ENCODE data around the gene JMJD1C.
"Not testable (repeated sequence)": the region's sequence is repeated elsewhere in the genome, so short reads cannot be mapped to it uniquely, and the experiment has no call there.

The JMJD1C gene

DNA sequence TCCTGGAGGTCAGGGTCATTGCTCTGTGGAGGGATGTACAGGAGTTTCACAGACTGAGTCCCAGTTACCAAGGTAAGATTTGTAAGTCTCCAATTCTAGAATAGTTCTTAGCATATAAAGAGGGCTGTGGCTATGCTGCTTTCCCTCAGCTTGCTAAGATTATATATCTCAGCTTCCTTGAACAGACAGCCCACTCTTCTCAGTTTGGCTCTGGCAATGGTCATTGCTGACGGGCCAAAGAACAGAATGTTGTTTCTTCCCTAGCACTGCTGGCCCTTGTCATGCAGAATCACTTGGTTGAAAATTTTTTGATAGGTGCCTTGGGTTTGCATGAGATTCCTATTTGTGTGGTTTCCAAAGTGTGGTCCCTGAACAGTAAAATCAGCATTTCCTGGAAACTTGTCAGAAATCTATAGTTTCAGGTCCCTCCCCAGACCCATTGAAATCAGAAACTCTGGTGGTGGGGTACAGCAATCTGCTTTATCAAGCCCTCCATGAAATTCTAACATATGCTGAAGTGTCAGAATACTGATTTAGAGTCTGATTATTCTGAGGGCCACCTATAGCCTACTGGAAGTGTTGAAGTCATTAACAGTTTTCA, 294.4 kb downstream of the JMJD1C start:
- DNase-seq (ENCODE audit: low read depth, low spot score): no peak

DNA sequence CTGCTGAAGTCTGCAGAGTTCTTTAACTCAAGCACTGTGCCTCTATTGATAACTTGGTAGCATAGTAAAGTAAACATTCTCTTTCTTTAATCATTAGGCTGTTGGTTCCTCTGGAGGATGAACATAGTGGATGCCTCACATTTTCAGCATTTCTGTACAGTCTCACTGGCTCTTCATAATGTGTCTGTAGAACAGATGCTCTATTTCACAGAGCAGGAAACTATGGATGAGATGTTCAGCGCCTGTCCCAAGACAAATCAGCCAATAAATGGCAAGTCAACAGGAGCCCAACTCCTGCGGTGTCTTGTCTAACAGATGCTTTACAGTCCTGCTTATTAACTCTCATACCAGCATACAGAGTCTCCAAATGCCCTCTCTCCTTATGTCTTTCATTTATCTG, 296.2 kb downstream of the JMJD1C start:
- DNase-seq (ENCODE audit: low read depth, low spot score): no peak

DNA sequence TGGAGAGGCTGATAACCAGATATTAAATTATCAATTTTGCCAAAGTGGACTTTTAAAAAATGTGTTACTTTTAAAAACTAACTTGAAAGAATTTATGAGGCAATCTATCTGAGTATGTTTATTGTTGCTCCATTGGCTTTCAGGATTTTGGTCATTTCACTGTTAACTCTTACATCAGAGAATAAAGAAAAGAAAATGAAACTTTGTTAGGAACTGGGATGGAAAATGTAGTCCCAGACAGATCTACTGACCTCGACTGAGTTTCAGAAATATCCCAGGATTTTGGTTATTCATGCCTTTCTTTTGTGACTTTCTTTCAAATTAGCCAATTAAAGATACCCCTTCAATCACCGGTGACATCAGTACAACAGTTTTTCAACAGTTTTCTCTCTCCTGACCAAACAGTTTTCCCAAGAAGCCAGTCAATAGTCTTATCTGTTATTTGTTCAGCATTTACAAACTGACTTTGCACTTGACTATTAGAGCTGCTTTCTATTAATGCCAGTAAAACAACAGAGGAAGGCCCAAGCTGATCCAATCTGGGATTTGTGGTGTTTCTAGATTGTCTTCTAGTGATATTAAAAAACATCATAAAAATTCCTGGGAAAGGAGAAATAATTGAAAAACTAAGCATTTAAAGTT, 296.8 kb downstream of the JMJD1C start:
- no peak for DNase-seq (ENCODE audit: low read depth, low spot score)

DNA sequence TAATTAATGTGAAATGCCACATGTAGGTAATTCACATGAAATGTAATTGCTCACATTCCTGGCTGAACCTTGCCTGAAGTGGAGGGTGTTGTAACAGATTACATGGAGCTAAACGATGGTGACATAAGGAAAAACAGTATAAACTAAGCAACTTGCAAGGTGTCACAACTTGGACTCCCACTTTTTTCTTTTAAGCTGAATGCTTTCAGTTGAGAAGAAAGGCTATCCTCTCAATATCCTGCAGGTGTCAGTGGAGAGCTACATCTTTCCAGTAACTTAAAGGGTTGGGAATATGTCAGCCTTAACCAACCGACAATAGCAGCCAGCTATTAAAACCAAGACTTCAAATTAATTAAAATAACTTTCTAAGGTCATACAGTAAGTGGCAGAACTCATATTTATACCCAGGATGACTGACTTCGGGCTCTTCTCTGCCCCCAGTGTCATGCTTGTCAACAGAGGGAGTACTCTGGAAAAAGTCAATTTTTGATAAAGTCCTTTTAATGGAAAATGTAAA, 299.0 kb downstream of the JMJD1C start:
- peak; percentile 70 for DNase-seq (ENCODE audit: low read depth, low spot score)

DNA sequence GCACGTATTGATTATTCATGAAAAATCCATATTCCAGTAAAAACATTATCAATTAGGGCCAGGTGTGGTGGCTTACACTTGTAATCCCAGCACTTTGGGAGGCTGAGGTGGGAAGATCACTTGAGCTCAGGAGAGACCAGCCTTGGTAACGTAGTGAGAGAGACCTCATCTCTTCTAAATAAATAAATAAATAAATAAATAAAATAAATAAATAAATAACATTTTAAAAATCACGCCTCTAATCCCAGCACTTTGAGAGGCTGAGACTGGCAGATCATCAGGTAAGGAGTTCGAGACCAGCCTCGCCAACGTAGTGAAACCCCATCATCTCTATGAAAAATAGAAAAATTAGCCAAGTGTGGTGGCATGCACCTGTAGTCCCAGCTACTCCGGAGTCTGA, 300.5 kb downstream of the JMJD1C start:
- DNase-seq (ENCODE audit: low read depth, low spot score): no peak

DNA sequence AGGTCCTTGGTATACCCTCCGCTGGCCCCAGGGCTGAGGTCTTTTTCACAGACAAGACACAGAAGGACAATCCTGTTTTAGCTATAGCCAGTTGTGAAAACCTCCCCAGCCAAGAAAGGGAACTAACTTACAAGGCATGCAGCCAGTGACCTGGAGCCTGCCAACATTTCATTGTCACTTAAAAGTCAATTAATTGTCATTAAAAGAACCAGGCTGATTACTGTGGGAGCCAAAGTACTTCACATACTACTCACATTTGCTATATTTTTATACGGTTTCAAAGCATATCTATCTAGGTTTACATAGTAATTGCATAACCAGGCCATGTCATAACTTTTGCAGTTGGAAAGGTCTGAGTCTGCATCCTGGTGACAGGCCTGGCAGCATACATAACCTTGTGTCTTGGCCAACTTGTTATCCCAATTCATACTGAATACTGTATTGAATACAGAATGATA, 301.6 kb downstream of the JMJD1C start:
- no peak for DNase-seq (ENCODE audit: low read depth, low spot score)

DNA sequence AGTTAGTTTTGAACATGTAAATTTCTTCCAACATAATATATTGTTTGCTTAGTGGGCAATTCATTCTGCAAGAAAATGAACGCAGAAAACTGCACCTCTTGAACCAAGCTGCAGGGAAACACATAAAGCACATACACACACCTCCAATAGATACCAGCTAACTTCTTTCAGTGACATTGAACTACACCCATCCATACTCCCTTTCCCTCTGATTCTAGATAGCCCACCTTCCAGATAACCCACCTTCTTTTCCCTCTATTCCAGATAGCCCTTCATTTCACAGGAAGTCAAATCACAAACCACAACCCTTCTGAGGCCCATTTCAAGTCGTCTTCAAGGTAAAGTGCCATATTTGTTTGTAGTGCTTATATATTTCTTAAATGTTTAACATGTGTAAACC, 304.2 kb downstream of the JMJD1C start:
- no peak for DNase-seq (ENCODE audit: low read depth, low spot score)

DNA sequence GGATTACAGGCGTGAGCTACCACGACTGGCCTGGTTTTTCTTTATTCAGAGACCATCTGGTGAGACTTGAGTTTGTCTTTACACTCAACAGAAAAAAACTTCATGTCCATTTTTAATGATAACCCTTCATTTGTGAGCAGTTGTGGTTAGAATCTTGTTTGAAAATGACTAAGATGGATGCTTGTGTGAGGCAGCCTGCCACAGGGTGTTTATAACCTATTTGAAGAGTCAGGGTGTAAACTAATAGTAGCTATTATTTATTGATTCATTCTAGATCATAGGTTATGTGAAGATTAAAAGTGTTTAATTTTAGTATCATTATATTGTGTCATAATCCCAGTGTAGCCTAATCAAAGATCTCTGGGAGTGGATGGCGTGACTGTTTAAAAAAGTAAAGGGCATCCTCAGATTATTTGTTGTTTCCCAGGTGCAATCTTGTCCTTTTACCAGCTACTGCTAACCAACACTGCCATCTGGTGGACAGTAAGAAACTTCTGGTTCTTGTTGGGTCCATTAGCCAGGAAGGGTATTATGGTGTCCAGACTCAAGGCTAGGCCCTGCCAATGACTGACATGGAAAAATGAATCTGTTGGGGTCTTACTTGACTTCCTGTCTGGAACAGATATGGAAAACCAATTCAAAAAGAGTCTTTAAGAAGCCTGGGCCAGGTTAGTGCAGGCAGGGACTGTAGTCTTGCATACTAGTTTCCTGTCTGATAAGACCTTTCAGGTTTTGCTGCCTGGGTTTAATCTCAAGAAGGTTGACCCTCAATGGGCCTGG, 307.7 kb downstream of the JMJD1C start:
- DNase-seq (ENCODE audit: low read depth, low spot score): peak; percentile 79

DNA sequence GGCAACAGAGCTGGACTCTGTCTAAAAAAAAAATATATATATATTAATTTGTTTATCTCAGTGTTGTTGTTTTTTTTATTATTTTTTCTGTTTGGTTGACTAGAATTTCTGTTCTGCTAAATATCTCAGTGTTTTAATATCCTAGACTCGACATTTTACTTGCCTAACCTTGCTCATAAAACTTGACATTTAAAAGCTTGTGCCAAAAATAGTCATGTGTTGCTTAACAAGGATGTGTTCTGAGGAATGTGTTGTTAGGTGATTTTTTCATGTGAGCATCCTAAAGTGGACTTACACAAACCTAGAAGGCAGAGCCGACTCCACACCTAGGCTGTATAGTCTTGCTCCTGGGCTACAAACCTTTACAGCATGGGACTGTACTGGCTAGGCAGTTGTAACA, 309.5 kb downstream of the JMJD1C start:
- DNase-seq (ENCODE audit: low read depth, low spot score): no peak

DNA sequence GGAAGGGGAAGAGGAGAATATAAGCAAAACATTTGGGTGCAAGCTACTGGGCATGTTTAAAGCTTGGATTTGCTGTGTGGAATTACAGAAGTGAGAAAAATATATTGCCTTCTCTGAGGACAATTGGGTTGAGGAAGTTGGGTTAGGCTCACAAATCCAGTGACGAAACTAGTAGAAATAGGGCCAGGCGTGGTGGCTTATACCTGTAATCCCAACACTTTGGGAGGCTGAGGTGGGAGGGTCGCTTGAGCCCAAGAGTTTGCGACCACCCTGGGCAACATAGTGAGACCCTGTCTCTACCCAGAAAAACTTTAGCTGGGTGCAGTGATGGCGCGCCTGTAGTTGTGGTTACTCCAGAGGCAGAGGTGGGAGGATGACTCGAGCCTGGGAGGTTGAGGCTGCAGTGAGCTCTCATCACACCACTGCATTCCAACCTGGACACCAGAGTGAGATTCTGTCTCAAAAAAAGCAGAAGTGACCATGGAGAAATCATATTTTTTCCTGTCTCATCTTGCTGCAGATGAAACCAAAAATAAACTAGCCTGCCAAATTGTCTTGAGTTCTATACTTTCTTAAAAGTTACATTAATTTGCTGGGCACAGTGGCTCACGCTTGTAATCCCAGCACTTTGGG, 310.3 kb downstream of the JMJD1C start:
- no peak for DNase-seq (ENCODE audit: low read depth, low spot score)

DNA sequence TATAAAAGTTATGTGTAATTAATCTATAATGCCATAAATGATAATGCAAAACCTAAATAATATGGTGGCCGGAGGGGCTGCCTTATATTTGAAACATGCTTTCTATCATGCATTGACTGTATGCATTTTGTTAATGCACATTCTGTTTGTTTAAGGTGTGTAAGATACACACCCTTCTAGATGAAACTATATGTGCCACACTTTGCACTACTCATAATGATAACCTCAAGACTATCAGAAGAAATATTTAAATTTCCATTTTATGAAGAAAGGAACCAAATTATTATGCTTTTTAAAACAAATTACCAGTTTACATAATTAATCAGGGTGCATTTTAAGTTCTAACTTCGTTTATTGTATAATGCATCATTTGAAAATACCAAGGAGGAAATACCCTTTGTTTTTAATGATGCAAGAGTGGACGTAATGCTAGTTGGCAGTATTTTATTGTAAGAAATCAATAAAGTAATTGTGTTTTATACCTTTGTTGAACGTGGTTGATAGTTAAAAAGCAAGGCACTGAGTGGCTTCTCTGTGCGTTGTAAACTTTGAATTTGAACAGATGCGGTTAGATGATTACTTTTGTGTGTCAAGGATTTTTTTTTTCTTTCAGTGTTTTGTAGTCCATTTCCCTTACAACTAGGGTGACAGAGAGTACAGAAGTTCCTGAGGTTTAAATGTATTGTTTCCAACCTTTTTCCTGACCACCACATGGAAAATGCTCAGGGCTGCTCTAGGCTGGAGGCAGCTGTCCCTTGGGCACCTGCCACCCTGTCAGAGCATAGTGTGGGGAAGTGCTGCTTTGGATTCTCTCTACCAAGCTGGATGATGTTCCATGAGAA, 311.0 kb downstream of the JMJD1C start:
- DNase-seq (ENCODE audit: low read depth, low spot score): no peak

DNA sequence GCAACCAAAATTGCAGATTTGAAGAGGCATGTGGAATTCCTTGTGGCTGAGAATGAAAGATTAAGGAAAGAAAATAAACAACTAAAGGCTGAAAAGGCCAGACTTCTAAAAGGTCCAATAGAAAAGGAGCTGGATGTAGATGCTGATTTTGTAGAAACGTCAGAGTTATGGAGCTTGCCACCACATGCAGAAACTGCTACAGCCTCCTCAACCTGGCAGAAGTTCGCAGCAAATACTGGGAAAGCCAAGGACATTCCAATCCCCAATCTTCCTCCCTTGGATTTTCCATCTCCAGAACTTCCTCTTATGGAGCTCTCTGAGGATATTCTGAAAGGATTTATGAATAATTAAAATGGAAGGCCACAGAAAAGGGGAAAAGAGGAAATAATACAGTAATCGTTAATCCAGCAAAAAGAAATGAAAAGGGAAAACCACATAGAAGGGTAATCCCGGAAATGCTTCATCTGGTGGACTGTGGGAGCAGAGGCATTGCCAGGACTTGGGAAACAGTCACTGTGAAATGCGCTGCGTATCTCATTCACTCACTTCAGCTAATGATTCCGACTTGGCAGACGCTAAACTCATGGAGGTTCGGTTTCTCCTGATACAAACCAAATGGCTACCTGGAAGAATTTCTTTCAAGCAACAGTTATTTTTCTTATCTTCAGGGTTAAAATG, 311.8 kb downstream of the JMJD1C start:
- not testable (repeated sequence) for DNase-seq (ENCODE audit: low read depth, low spot score)

DNA sequence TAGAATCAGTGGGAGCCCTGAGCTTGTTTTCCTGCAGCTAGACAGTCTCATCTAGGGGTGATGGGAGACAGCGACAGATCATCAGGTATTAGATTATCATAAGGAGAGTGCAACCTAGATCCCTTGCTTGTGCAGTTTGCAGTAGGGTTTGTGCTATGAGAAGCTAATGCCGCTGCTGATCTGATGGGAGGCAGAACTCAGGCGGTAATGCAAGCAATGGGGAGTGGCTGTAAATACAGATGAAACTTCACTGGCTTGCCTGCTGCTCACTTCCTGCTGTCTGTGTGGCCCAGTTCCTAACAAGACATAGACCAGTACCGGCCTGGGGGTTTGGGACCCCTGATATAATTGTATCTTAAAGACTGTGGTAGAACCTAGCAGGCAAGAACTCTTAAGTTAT, 315.0 kb downstream of the JMJD1C start:
- no peak for DNase-seq (ENCODE audit: low read depth, low spot score)

DNA sequence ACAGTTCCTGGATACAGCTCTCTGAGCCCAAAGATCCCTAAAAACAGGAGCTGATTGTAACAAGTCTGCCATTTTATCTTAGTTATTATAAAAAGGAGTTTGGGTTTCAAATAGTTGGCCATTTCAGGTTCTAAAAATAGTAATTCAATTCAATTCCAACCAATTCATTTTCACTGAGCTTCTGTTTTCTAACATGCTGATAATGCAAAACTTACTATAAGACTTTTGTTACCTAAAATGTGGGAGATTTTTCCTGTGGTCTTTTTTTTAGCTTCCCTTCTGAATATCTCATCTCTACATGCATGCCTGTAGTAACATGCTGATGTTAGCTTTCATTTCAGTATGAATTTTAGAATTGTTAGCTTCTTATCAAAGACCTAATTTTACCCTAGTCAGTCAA, 319.3 kb downstream of the JMJD1C start:
- no peak for DNase-seq (ENCODE audit: low read depth, low spot score)

DNA sequence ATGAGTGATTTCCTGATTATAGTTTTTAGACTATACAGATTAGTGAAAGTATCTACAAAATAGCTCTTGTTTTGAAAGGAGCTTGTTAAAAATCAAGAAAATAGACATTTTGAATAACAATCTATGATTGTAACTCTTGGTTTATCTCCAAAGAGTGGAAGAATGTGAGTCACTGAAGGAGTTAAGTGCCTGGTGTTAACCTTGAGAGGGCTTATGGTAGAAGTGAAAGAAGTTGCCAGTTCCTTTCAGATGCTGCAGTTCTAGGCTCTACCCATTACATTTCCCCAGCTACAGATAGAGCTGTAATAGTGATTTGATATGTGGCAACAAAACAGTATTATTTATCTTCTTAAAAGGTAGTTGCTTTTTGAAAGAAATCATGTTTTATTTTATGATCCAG, 320.0 kb downstream of the JMJD1C start:
- DNase-seq (ENCODE audit: low read depth, low spot score): no peak

DNA sequence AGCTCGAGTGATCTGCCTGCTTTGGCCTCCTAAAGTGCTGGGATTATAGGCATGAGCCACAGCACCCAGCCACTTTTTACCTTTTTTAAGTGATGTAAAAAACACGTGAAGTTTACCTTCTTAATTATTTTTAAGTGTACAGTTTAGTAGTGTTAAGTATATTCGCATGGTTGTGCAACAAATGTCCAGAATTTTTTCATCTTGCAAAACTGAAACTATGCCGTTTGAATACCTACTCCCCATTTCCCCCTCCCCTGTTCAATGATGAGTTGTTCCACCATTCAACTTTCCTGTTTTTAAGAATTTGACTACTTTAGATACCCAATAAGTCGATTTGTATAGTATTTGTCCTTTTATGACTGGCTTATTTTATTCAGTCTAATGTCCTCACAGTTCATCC, 321.8 kb downstream of the JMJD1C start:
- no peak for DNase-seq (ENCODE audit: low read depth, low spot score)

DNA sequence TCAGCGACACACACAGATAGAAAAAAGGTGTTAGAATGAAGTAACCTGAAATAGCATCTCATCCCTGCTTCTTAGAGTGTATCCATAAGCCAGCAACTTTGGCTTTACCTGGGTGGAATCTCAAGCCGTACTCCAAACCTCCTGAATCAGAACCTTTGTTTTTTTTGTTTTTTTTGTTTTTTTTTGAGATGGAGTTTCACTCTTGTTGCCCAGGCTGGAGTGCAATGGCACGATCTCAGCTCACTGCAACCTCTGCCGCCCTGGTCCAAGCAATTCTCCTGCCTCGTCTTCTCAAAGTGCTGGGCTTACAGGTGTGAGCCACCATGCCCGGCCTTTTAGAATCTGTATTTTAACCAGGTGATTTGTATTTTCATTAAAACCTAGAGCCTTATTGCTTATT, 323.6 kb downstream of the JMJD1C start:
- DNase-seq (ENCODE audit: low read depth, low spot score): no peak

DNA sequence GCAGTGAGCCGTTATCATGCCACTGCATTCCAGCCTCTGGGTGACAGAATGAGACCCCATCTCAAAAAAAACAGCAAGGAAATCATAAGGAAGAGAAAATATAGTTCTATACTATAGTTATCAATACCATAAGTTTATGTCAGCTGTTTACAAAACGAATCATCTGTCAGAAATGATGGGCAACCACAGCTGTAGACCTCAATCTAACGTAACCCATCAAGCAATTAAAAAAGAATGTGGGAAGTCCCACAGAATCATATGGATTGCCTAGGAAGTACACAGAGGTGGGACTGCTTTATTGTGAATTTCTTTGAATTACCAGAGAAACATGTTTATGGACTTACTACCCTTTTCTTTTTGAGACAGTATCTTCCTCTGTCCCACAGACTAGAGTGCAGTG, 325.7 kb downstream of the JMJD1C start:
- DNase-seq (ENCODE audit: low read depth, low spot score): no peak

DNA sequence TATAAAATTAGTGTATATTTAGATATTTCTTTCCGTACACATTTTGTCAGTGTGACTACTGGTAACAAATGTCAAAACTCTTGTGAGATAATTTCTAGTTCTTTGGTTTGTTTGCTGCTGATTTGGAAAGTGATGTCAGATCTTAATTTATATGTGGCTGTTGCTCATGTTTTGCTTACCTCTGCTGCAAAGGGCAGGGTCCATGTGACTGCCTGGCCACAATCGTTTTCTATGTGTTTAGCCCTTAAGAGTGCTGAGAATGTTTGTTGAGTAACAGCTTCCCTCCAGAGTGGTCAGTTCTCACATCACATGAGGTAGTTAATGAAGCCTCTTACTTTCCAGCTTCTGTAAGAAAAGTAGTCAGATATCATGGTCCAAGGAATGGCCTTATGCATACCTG, 328.5 kb downstream of the JMJD1C start:
- DNase-seq (ENCODE audit: low read depth, low spot score): no peak

DNA sequence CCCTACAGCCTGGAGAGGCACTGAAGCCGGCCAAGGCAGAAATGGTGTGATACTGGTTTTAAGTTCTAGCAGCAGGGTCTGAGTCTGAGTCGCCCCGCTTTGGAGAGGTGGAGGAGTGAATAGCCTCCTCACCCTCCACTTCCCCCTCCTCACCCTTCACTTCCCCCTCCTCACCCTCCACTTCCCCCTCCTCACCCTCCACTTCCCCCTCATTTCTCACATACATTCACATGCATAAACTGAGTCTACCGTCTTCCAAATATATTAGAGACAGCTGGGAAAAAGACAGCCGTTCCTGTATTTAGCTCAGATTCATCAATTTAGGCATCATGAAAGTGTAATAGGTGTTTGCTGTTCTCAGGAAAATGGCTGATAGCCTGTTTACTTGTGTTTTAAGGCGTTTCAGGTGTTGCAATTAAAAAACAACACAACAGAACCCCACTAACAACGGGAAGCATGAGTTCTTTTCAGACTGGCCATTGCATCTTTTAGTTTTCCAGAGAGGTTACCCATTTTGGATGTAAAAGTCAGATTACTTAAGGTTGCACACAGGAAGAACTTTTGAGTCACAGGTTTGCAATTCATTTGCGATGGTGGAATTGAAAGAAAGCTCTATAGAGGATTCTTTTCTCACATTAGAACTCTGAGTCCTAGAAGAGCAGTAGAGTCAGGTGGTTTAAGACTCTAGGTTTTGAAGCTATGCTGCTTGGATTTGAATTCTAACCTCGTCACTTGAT, 331.8 kb downstream of the JMJD1C start:
- no peak for DNase-seq (ENCODE audit: low read depth, low spot score)

All from smooth muscle cell of the brain vasculature (primary cell).